GM21381 (cell line): ENCODE data around the gene MIF.
"Not testable (repeated sequence)": the region's sequence is repeated elsewhere in the genome, so short reads cannot be mapped to it uniquely, and the experiment has no call there.

Source experiments
- ATAC-seq: cut with Tn5 transposase; IDR thresholded peaks from one replicate; pipeline ENCODE4 v1.9.1; 2021; ENCODE audit warnings: mild to moderate bottlenecking, moderate library complexity; ENCODE audit not compliant: unreplicated experiment

MIF gene

GRCh38 chr22:23938328-23939016 is 44.3 kb downstream of the MIF start:
- ATAC-seq = no peak

DNA sequence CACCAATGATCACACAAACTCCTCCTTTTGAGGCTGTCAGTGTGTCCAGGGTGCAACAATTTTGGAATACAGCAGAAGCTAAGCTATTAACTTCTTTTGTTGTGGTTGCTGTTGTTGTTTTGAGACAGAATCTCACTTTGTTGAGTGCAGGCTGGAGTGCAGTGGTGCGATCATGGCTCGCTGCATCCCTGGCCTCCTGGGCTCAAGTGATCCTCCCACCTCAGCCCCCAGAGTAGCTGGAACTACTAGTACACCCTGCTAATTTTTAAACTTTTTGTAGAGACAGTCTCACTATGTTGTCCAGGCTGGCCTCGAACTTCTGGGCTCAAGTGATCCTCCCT is 44.8 kb downstream of the MIF start:
- ATAC-seq = no peak

- not testable (repeated sequence) for ATAC-seq
Observed at GRCh38 chr22:23940166-23940565, 46.0 kb downstream of the MIF start.
